Coronary artery (tissue), 2 donors: ENCODE measurements around the gene KCNC4.

Source experiments
- DNase-seq: peaks from one replicate; pipeline ENCODE4 v3.0.0-alpha.2; 2017; ENCODE audit warnings: low spot score
- H3K27ac ChIP-seq, 2 donors: fragments of 200-600 bp; sonication (generic); one replicate each; pipeline ENCODE4 v1.5.1; 2016 to 2019
- H3K4me3 ChIP-seq: fragments of 200-600 bp; sonication (generic); 2 replicates; pipeline ENCODE4 v1.5.1; 2016; ENCODE audit warnings: mild to moderate bottlenecking, moderate library complexity
- CTCF ChIP-seq: fragments of 200-600 bp; sonication (generic); IDR thresholded peaks from one replicate; pipeline ENCODE4 v1.5.1; 2019; ENCODE audit warnings: antibody characterized with exemption

KCNC4 gene

GRCh38 chr1:110253213-110253612 is 43.1 kb downstream of the KCNC4 start:
- DNase-seq: no peak
- no peak for TF ChIP-seq CTCF
- Histone ChIP-seq H3K4me3 (no peak overlapping the region), H3K27ac (no peak overlapping the region)

- no peak for TF ChIP-seq CTCF
- no peak overlapping the region for H3K27ac ChIP-seq
- DNase-seq: no peak
- no peak overlapping the region for H3K4me3 ChIP-seq
These were observed 44.7 kb downstream of the KCNC4 start for GRCh38 chr1:110254604-110255391.

- Histone ChIP-seq H3K4me3 (no peak overlapping the region), H3K27ac (no peak overlapping the region)
- no peak for TF ChIP-seq CTCF
- DNase-seq: no peak
These were observed 45.3 kb downstream of the KCNC4 start for GRCh38 chr1:110255392-110255787.

- no peak overlapping the region for H3K27ac ChIP-seq
- DNase-seq: no peak
- no peak overlapping the region for H3K4me3 ChIP-seq
- TF ChIP-seq CTCF: no peak
These were observed 48.6 kb downstream of the KCNC4 start for GRCh38 chr1:110258734-110259133.

- Histone ChIP-seq H3K27ac (no peak overlapping the region), H3K4me3 (no peak overlapping the region)
- DNase-seq: no peak
- no peak for TF ChIP-seq CTCF
These were observed 49.7 kb downstream of the KCNC4 start for GRCh38 chr1:110259770-110260169.
